Urinary bladder (tissue), 4 donors: ENCODE results near the gene SMARCA4. TPM values are rescaled to one million over a fixed set of nuclear protein-coding genes. Genes with fewer than 3 reads are reported as not detected.

ENCODE experiments used
- DNase-seq: peaks from one replicate; pipeline ENCODE4 v3.0.0-alpha.2; 2015; ENCODE audit errors: extremely low spot score
- H3K27ac ChIP-seq: one replicate; pipeline ENCODE4 v1.5.1; 2013; ENCODE audit warnings: low read depth, mild to moderate bottlenecking, moderate library complexity
- H3K36me3 ChIP-seq: one replicate; pipeline ENCODE4 v1.6.1; 2013; ENCODE audit warnings: mild to moderate bottlenecking, moderate library complexity; ENCODE audit not compliant: insufficient read depth
- H3K4me1 ChIP-seq: one replicate; pipeline ENCODE4 v1.6.1; 2013; ENCODE audit warnings: mild to moderate bottlenecking, moderate library complexity; ENCODE audit not compliant: insufficient read depth
- H3K4me3 ChIP-seq: one replicate; pipeline ENCODE4 v1.5.1; 2013; ENCODE audit warnings: low read depth, low read length
- WGBS: extraction: QIAGEN DNeasy Blood & Tissue Kit; methylation state at CpG from one replicate; pipeline ENCODE4 v1.1.7; 2013; 5-methylcytosine and 5-hydroxymethylcytosine counted together
- polyA plus RNA-seq: library from polyadenylated mRNA; stranded (reverse); fragments of 200-250 nt; gene quantifications from one replicate; pipeline ENCODE4 v1.2.3, GENCODE V29; 2013
- total RNA-seq: library from RNA; depleted of rRNA; stranded (reverse); fragments of >200 nt; gene quantifications from one replicate; pipeline ENCODE4 v1.2.3, GENCODE V29; 2014
- donor health status: healthy with polysubstance abuse.
- donor health status: healthy.

The SMARCA4 gene
- total RNA-seq (38.1 TPM), polyA plus RNA-seq (46.0 TPM)

- Histone ChIP-seq H3K36me3 (no peaks in the 10 kb centered on the region), H3K4me1 (no peaks in the 10 kb centered on the region), H3K4me3 (peak within 1 kb of the TSS; percentile 93), H3K27ac (peak within 1 kb of the TSS; percentile 94)
- under 1% methylated on average over 100 of the region's 100 CpGs for WGBS
- peak; percentile 86 for DNase-seq
These were observed at the start of gene SMARCA4 for GRCh38 chr19:10960314-10961072. Gene SMARCA4 (plus strand): TSS chr19:10961030. CDS start chr19:10984152, 23,122 bp downstream.

GRCh38 chr19:10911579-10912363 is 49.1 kb upstream of the SMARCA4 start:
- Histone ChIP-seq H3K27ac (no peak overlapping the region), H3K4me1 (no peaks in the 10 kb centered on the region), H3K36me3 (peaks cover 2% of the 10 kb centered on the region), H3K4me3 (no peak overlapping the region)
- DNase-seq, result no peak
- WGBS, result 91% methylated on average over 31 of the region's 31 CpGs

- Histone ChIP-seq H3K4me3 (no peak overlapping the region), H3K4me1 (no peaks in the 10 kb centered on the region), H3K27ac (no peak overlapping the region), H3K36me3 (peaks cover 2% of the 10 kb centered on the region)
- 96% methylated on average over 18 of the region's 18 CpGs for WGBS
- DNase-seq, result no peak
These were observed 48.2 kb upstream of the SMARCA4 start for GRCh38 chr19:10912619-10913018.

GRCh38 chr19:10913716-10914340 is 47.0 kb upstream of the SMARCA4 start:
- Histone ChIP-seq H3K36me3 (peaks cover 3% of the 10 kb centered on the region), H3K27ac (no peak overlapping the region), H3K4me3 (no peak overlapping the region), H3K4me1 (no peaks in the 10 kb centered on the region)
- no peak for DNase-seq
- WGBS, result 96% methylated on average over 24 of the region's 24 CpGs

GRCh38 chr19:10915130-10916091 is 45.4 kb upstream of the SMARCA4 start:
- no peak overlapping the region for H3K27ac ChIP-seq
- H3K4me1 ChIP-seq, result no peaks in the 10 kb centered on the region
- WGBS, result 81% methylated on average over 19 of the region's 19 CpGs
- no peak for DNase-seq
- H3K4me3 ChIP-seq, result no peak overlapping the region
- H3K36me3 ChIP-seq, result peaks cover 3% of the 10 kb centered on the region

- no peak overlapping the region for H3K27ac ChIP-seq
- H3K4me1 ChIP-seq, result no peaks in the 10 kb centered on the region
- peaks cover 3% of the 10 kb centered on the region for H3K36me3 ChIP-seq
- H3K4me3 ChIP-seq, result no peak overlapping the region
- 95% methylated on average over 6 of the region's 6 CpGs for WGBS
- DNase-seq, result no peak
These were observed 44.2 kb upstream of the SMARCA4 start for GRCh38 chr19:10916602-10917001.

GRCh38 chr19:10918359-10918758 is 42.5 kb upstream of the SMARCA4 start:
- Histone ChIP-seq H3K36me3 (peaks cover 6% of the 10 kb centered on the region), H3K4me3 (no peak overlapping the region), H3K27ac (no peak overlapping the region), H3K4me1 (no peaks in the 10 kb centered on the region)
- DNase-seq, result no peak
- 90% methylated on average over 11 of the region's 11 CpGs for WGBS

GRCh38 chr19:10919352-10920287 is 41.2 kb upstream of the SMARCA4 start:
- no peak for DNase-seq
- Histone ChIP-seq H3K36me3 (peaks cover 6% of the 10 kb centered on the region), H3K4me1 (no peaks in the 10 kb centered on the region), H3K4me3 (no peak overlapping the region), H3K27ac (no peak overlapping the region)
- 79% methylated on average over 26 of the region's 26 CpGs for WGBS

- no peak for DNase-seq
- WGBS, result 89% methylated on average over 10 of the region's 10 CpGs
- Histone ChIP-seq H3K4me1 (no peaks in the 10 kb centered on the region), H3K27ac (no peak overlapping the region), H3K4me3 (no peak overlapping the region), H3K36me3 (peaks cover 6% of the 10 kb centered on the region)
These were observed 40.6 kb upstream of the SMARCA4 start for GRCh38 chr19:10920288-10920655.

- DNase-seq, result no peak
- 84% methylated on average over 16 of the region's 16 CpGs for WGBS
- H3K4me3 ChIP-seq, result no peak overlapping the region
- H3K4me1 ChIP-seq, result no peaks in the 10 kb centered on the region
- H3K27ac ChIP-seq, result no peak overlapping the region
- H3K36me3 ChIP-seq, result peaks cover 6% of the 10 kb centered on the region
These were observed 40.0 kb upstream of the SMARCA4 start for GRCh38 chr19:10920781-10921180.

- no peaks in the 10 kb centered on the region for H3K4me1 ChIP-seq
- WGBS, result 84% methylated on average over 43 of the region's 43 CpGs
- H3K36me3 ChIP-seq, result peaks cover 6% of the 10 kb centered on the region
- no peak overlapping the region for H3K4me3 ChIP-seq
- no peak overlapping the region for H3K27ac ChIP-seq
- DNase-seq, result no peak
These were observed 39.5 kb upstream of the SMARCA4 start for GRCh38 chr19:10921199-10921909.
